Measurements from ENCODE around the gene RGS9. TPM values are rescaled to one million over a fixed set of nuclear protein-coding genes. Genes with fewer than 3 reads are reported as not detected.
"Not testable (repeated sequence)": the region's sequence is repeated elsewhere in the genome, so short reads cannot be mapped to it uniquely, and the experiment has no call there.

Gene RGS9
- polyA plus RNA-seq, 3 donors, result 13.0 to 14.5 (median 14.0) TPM

GRCh38 chr17:65180276-65180675 is 43.1 kb downstream of the RGS9 start:
- not testable (repeated sequence) for DNase-seq (ENCODE audit: low read depth in 3 of 3, low spot score in 2 of 3)

DNA sequence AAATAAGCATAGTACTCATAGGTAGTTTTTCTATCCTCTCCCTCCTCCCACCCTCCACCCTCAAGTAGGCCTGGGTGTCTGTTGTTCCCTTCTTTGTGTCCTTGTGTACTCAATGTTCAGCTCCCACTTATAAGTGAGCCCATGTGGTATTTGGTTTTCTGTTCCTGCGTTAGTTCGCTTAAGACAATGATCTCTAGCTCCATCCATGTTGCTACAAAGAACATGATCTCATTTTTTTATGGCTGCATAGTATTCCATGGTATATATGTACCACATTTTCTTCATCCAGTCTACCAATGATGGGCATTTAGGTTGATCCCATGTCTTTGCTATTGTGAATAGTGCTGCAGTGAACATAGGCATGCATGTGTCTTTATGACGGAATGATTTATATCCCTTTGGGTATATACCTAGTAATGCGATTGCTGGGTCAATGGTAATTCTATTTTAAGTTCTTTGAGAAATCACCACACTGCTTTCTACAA is 43.6 kb downstream of the RGS9 start:
- not testable (repeated sequence) for DNase-seq (ENCODE audit: low read depth in 3 of 3, low spot score in 2 of 3)

- no peak for DNase-seq (ENCODE audit: low read depth in 3 of 3, low spot score in 2 of 3)
Measured at GRCh38 chr17:65181237-65182061, 44.3 kb downstream of the RGS9 start.

GRCh38 chr17:65182233-65182632 is 45.1 kb downstream of the RGS9 start:
- no peak for DNase-seq (ENCODE audit: low read depth in 3 of 3, low spot score in 2 of 3)

- no peak for DNase-seq (ENCODE audit: low read depth in 3 of 3, low spot score in 2 of 3)
Measured at GRCh38 chr17:65183736-65184135, 46.6 kb downstream of the RGS9 start.

DNA sequence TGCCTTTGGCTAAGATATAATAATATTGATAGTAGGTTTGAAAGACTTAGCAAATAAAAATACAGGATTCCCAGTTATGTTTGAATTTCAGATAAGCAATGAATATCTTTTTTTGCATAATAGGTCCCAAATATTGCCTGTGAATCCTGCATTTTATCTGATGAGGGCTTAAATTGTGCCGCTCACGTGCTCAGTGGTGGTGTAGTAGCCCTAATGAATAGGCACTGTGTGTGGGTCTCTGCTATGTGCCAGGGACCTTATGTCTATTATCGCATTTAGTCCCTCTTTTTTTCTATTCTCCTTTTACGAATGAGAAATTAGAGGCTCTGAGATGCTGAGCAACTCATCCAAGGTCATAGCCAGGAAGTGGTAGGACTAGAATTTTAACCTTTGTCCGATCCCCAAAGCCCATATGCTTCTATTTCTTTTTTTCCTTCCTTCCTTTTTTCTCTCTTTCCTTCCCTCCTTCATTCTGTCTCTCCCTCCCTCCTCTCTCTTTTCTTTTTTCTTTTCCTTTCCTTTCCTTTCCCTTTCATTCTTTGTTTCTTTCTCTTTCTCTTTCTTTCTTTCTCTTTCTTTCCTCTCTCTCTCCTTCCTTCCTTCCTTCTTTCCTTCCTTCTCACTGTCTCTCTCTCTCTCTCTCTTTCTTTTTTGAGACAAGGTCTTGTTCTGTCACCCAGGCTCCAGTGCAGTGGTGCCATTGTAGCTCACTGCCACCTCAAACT is 47.2 kb downstream of the RGS9 start:
- DNase-seq (ENCODE audit: low read depth in 3 of 3, low spot score in 2 of 3), result no peak

GRCh38 chr17:65185062-65185461 is 47.9 kb downstream of the RGS9 start:
- no peak for DNase-seq (ENCODE audit: low read depth in 3 of 3, low spot score in 2 of 3)

- DNase-seq (ENCODE audit: low read depth in 3 of 3, low spot score in 2 of 3), result no peak
Measured at GRCh38 chr17:65185668-65186382, 48.7 kb downstream of the RGS9 start.

DNA sequence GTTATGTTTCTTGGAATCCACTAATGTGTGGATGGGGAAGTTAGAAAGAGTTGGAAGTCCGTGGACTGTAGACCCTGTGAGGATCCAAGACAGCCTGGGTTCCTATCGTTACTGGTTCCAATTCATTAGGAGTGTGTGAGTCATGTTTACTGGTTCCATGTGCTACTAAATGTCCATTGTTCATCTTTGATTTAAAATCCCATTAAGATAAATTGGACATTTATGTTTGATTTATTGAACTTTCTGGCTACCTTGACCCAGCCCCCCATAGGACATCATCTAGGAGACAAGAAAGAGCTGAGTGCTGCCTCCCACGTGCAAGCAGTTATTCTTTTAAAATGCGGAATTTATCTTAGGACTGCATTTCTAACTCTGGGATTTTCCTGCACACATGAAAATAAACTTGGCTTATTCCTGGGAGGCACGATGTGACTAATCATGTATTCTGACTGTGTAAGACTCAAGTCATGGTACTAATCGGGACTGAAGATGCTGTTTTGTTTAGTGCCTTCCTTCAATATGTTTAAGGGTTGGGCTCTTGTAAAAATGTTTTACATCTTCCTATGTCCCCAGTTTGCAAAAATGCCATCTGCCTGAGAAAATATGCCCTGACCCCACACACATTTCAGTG is 53.4 kb downstream of the RGS9 start:
- no peak for DNase-seq (ENCODE audit: low read depth in 3 of 3, low spot score in 2 of 3)

GRCh38 chr17:65191811-65192740 is 54.9 kb downstream of the RGS9 start:
- DNase-seq (ENCODE audit: low read depth in 3 of 3, low spot score in 2 of 3), result no peak

- DNase-seq (ENCODE audit: low read depth in 3 of 3, low spot score in 2 of 3), result no peak
Measured at GRCh38 chr17:65193305-65193704, 56.1 kb downstream of the RGS9 start.

DNA sequence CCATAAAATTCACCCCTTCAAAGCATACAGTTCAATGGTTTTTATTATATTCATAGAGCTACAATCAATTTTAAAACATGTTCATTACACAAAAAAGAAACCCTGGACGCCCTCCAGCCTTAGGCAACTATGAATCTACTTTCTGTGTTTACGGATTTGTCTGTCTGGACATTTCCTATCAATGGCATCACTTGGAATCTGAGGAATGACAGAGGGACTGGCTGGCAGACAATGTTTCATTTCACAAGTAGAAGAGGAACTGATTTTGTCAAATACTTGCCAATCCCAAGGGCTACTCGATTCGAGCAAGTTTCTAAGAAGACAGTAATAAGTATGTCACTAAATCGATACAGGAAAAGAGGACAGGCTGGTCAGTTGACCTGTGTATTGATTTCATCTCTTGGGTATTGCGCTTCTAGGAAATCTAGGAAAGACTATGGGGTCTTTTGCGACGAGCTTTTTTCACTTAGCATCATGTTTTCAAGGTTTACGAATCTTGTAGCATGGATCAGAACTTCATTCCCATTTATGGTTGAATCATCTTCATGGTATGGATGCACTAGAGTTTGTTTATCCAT is 56.6 kb downstream of the RGS9 start:
- no peak for DNase-seq (ENCODE audit: low read depth in 3 of 3, low spot score in 2 of 3)

DNA sequence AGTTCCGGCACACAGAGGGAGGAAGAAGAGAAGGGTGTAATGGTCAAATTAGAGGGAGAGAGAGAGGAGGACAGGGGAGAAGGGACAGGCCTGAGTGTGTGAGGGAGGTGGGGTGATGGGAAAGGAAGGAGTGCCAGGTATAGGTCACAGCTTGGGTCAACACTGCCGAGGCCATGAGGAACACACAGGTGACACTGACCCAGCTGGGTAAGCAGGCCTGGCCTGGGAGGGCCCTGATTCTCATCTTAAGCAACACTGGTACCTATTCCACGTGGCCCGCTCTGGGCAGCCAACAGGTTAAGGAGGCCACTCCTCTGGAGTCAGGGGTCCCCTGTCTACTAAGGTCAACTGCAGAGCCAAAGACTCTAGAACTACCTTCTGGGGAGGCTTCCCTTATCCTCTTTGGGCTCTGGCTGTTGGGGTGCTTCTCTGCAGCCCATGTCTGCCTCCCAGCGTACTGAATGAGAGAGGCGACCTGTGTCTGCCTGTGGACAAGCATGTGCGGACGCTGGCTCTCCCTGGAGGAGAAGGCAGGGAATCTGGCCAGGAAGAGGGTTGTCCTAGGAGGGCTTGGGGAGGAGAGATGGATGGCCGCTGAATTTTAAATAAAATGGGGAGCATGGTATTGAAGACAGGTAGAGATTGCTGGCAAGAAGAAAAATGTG is 57.6 kb downstream of the RGS9 start:
- DNase-seq (ENCODE audit: low read depth in 3 of 3, low spot score in 2 of 3), result no peak

DNA sequence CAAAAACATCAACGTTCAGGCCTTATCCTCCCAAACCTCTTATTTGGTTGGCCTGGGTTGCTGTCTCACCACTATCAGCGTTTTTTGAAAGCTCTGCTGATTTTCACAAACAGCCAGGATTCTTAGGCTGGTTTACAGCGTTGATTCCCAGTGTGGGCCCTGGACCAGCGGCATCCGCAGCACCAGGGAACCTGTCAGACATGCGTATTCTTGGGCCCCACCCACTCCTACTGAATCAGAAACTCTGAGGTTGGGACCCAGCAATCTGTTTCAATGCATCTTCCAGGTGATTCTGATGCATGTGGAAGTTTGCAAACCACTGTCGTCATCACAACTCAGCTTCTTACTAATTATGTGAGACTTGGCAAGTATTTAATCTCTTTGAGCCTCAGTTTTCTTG is 58.5 kb downstream of the RGS9 start:
- no peak for DNase-seq (ENCODE audit: low read depth in 3 of 3, low spot score in 2 of 3)

GRCh38 chr17:65196617-65197016 is 59.4 kb downstream of the RGS9 start:
- no peak for DNase-seq (ENCODE audit: low read depth in 3 of 3, low spot score in 2 of 3)

DNA sequence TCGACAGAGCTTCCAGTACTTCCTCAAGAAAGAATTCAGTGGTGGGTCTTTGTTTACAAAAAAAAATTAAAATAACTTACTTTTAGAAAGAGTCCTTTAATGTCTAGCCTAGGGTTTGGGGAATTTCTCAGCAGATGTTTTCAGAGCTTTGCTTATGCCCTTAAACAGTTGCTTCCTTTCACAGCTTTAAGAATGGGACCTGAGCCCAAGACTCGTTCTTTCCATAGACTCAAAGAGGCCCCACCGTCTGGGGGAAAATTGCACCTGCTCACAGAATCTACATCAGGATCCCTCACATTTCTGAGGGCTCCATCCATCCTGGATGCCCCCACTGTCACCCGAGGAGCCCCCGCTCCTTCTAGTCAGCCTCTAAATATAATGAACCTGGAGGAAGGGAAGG is 60.0 kb downstream of the RGS9 start:
- no peak for DNase-seq (ENCODE audit: low read depth in 3 of 3, low spot score in 2 of 3)

DNA sequence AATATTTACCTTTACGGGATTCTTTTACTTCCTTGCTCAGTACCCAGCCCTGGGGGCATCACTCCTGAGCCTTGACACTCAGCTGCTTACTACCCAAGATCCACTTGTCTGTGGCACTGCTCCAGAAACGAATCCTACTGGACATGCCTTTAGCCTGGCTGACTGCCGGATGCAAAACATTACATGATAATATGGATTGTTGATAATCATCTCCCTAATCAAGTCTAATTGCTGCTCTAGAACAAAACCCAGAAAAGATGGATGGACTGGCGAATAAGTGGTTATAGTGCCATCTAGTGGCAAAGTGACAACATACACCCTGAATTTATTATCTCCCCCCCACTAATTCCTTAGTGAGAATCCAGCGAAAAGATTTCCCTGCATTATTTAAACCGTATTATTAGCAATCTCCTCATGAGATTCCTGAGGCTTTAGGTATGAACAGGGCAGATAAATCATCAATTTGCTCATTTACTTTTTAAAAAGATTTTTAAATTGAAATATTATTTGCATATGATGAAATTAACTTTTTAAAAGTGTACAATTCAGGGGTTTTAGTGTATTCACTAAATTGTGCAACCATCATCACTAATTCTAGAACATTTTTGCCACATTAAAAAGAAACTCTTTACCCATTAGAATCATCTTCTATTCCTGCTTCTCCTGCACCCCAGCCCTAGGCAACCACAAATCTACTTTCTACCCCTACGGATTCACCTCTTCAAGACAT is 61.6 kb downstream of the RGS9 start:
- DNase-seq (ENCODE audit: low read depth in 3 of 3, low spot score in 2 of 3), result peak; percentile 13 to 58 (median 39)

GRCh38 chr17:65201331-65201730 is 64.2 kb downstream of the RGS9 start:
- DNase-seq (ENCODE audit: low read depth in 3 of 3, low spot score in 2 of 3), result no peak
